Hippocampal formation (tissue), 2 donors: ENCODE results near the gene TMEM107.
"Not testable (repeated sequence)": the region's sequence is repeated elsewhere in the genome, so short reads cannot be mapped to it uniquely, and the experiment has no call there.

ENCODE experiments used
- DNase-seq, 2 donors: peaks; one replicate each; lab custom pipeline; 2025; lab: John Stamatoyannopoulos, UW

TMEM107 gene

DNA sequence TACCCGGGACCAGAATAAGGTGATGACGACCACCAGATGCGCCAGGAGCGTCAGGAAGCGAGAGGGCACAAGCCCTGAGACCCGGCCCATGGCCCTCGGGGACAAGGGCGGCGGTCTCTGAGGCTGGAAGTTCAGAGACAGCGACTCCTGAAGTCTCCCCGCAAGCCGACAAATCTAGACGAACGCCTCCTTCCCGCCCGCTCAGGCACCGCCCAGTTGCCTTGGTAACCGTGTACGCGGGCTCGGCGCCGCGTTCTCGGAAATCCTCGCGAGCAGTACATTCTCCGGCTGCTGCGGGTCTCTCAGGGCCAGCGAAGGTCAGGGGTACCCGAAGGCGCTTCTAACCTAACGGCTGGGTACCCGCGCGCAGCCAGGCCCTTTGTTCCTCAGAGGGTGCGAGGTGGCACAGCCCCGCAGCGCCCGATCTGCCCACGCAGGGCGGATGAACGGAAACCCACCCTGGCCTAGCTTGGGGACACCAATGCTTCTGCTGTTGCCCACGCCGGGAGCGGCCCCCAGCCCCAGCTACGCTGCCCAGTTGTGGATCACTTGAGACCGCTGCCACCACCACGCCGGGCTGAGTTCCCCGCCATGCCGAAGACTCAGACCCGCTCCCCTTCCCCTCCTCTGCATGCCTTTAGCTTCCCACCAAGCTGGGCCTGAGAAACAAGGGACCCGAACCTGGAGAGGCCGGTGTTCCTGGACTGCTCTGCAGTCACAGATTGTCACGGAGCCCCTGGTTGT is at the start of gene TMEM107:
TMEM107 (minus strand) TSS at position 184 of the 744 bp plus-strand sequence; CDS start at position 90, 94 bp downstream.
- DNase-seq, result peak; percentile 52 to 69

DNA sequence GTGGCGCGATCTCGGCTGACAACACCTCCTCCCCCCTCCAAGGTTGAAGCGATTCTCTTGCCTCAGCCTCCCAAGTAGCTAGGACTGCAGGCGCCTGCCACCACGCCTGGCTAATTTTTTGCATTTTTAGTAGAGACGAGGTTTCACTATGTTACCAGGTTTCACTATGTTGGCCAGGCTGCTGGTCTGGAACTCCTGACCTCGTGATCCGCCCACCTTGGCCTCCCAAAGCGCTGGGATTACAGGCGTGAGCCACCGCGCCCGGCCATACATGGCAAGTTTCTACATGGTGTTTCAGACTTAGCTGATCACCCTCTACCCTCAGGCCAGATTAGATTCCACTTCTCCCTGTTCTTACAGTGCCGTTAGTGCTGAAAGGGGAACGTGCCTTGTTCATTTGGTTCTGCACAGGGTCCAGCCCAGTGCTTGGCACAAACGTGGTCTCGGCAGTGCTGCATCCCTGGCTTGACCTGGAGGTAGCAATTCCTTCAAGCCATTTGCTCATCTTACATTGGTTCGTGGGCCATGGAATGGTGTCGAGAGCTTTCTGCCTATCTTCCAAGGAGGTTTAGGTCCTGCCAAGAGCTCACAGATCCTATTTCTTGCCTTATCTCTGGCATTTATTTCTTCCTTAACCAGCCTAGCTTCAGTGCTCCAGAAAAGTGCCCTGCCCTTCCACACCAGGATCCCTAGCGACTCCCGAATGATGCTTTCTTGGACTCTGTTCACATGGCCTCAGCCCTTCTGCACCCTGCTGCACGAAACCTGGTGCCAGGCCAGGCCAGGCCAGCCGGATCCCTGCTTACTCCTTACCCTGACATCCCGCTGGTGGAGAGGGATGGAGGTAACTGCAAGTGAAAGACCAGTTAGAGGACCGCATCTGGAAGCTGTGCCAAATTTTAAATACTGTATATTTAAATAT is 49.0 kb upstream of the TMEM107 start:
- DNase-seq, result no peak

DNA sequence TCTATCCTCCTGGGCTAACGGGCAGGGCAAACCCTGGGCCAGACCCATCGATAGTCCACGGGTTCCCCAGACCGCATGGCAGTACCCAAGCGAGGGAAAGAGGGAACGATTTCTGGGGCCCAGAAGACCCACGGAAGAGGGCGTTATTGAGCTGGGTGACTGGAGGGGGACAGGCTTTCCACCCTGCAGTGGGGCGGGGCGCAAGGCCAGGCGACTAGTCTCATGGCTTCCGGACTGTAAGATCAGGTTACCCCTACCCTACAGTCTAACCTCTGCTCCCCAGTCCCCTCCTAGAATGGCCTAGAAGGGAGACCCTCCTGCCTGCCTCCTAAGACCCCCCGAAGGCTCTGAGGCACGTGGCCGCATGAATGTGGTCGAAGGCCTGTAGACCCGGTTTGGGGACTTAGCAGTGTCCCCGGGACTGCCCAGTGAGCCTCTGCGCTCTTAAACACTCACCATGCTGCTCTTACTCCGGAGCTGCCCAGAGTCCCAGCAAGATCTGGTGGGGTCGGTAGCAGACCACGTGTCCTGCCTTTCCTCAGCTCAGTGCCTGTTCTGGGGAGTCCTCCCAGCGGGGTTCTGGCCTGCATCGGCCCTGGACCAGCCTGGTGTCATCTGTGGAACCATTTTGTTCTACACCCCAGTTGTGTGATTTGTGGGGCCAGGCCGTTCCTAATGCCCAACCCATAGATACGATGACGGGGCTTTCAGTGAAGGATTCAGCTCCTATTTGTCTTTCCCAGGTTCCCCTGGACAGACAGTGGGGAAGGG is 47.4 kb upstream of the TMEM107 start:
- DNase-seq, result peak in 1 of 2 donors; percentile 67

DNA sequence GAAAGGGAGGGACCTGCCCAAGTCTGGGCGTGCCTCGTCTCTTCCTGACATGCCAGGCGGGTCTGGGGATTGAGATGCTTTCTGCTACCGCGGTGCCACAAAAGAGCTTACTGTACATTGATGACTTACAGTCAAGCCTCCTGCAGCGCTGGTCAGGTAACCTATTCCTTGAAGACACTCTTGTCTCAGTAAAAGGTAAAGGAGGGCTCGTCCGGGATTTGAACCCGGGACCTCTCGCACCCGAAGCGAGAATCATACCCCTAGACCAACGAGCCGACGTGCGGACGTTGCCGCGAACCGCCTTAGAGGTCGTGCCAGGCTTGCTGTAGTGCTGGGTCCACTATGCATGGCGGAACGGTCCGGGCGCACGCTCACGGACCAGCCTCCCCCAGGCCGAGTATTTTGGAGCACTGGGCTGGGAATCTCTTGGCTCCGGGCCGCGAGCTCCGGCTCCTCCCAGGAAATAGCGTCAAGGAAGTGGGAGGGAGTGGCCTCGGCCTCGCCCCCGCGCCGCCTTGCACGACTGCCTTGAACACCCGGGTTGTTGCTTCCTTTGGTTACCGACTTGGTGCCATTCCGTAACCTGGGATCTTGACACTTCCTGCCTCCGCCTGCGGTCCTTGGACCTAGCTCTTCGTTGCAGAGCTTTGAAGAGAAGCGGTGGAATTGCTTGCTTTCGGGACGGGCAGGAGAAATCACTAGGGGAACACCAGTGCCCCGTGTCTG is 46.6 kb upstream of the TMEM107 start:
- peak; percentile 88 for DNase-seq

DNA sequence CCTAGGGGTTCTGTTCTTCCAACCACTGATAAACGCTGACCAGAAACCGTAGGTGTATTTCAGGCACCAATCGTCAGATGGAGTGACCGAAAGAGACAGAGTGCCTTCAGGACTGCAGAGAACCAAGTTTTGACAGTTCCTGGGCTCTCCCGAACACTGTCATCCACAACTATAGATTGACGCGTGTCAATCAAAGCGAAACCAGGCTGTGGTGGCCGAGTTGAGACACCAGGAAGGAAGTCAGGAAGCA is 46.1 kb upstream of the TMEM107 start:
- DNase-seq, result peak in 1 of 2 donors; percentile 74

DNA sequence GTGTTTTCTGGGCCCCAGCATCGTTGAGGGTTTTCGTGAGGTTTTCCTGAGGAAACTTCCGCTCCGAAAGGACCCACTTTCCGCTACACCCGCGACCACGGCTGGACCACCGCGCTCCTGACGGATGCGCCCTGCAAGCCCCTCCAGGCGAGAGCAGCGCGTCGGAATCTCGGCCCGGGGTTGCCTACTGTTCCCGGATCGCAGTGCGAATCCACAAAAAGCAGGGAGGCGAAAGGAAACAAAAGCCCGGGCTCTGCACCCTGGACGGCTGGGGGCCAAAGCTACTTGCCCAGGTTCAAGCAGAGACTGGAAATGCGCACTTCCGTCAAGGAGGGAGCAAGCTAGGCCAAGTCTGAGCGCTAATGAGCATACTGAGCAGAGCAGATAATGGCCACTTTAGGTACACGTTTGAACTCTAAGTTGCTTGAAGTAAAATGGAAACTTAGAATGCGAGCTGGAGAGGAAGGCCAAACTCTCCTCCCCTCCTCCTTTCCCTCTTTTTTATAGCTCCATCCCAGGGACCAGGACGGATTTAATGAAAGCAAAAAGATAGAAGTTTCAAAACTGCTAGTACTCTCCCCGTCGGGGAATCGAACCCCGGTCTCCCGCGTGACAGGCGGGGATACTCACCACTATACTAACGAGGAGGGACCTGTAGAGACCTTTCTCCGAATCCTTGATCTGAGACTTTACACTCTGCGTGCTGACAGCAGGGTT is 45.6 kb upstream of the TMEM107 start:
- peak; percentile 81 to 89 for DNase-seq

DNA sequence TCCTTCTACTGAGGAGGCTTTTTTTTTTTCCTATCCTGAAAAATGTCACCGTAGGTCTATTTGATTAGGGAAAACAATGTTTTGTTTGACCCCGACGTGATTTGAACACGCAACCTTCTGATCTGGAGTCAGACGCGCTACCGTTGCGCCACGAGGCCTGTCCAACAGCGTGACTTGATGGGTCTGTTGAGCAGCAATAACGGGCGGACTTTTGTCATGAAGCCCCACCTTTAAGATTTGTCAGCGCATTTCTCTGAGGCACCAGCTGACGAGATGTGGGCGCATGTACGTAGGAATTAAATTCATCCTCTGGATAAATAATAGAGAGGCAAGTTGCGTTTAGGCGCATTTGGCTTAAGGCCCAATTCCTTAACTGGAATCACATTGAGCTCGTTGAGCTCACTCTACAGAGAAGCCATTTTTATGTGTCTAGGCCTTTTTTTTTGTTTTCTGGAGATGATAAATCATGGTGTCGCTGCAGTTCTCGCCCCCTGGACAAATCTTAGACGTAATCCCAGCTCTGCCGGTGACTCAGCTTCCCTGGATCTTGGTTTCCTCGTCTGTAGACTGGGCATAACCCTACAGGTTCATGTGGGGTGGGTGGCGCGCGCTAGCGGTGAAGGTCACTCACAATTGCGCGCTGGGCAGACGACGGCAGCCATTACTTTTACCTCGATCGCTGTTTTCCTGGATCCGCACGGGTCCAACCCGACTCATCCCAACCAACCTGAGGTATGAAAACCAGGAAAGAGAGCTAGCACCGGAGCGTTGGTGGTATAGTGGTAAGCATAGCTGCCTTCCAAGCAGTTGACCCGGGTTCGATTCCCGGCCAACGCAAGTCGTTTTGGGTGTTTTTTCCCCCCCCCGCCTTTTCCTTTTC is 44.8 kb upstream of the TMEM107 start:
- peak; percentile 81 to 89 for DNase-seq

DNA sequence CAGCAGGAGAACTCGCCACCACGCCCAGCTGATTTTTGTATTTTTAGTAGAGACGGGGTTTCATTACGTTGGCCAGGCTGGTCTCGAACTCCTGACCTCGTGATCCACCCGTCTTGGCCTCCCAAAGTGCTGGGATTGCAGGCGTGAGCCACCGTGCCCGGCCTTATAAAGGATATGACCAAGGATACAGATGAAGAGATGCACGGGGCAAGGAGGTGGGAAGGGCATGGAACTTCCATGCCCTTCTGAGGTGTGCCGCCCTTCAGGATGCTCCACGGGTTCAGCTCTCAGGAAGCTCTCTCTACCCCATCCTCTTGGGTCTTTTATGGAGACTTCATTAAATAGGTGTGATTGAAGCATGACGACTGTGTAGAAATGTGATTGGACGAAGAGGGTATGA is 37.8 kb upstream of the TMEM107 start:
- DNase-seq, result not testable (repeated sequence)

DNA sequence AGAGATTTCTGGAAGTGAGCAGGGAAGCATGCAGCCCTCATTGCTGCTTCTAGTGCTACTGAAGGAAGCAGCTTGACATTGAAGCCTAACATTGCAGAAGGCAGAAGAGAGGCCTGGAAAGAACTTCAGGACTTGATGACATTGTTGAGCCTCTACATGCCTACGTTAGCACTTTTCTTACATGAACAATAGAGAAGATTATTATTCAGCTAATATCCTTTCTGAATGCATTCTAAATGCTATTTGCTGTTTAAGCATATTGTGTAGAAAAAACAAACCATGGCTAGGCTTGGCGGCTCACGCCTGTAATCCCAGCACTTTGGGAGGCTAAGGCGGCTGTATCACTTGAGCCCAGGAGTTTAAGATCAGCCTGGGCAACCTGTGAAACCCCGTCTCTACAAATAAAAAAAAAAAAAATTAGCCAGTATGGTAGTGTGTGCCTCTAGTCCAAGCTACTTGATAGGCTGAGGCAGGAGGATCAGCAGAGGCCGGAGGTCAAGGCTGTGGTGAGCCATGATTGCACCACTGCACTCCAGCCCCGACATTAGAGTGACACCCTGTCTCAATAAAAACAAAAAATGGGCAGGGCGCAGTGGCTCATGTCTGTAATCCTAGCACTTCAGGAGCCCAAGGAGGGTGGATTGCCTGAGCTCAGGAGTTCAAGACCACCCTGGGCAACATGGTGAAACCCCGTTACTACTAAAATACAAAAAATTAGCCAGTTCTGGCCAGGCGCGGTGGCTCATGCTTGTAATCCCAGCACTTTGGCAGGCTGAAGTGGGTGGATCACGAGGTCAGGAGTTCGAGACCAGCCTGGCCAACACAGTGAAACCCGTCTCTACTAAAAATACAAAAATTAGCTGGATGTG is 36.4 kb upstream of the TMEM107 start:
- DNase-seq, result no peak

DNA sequence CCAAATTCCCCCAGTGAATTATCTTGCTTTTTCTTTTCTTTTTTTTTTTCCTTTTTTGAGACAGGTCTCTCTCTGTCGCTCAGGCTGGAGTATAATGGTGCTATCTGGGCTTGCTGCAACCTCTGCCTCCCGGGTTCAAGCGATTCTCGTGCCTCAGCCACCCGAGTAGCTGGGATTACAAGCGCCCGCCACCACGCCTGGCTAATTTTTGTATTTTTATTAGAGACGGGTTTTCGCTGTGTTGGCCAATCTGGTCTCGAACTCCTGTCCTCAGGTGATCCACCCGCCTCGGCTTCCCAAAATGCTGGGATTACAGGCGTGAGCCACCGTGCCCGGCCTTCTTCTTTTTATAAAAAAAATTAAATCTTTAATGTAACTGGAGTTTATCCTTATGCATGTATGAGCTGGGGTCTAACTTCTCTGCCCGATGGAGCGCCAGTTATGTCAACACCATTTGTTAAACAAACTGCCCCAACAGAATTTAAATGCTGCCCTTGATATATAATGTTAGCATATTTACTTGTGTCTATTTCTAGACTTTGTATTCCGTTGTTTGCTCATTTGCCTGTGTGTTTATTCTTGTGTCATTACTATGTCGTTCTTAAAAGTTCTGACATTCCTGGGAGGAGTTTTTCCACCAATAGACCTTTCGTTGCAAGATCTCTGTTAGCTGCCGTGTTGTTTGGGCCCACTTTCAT is 34.7 kb upstream of the TMEM107 start:
- no peak for DNase-seq

DNA sequence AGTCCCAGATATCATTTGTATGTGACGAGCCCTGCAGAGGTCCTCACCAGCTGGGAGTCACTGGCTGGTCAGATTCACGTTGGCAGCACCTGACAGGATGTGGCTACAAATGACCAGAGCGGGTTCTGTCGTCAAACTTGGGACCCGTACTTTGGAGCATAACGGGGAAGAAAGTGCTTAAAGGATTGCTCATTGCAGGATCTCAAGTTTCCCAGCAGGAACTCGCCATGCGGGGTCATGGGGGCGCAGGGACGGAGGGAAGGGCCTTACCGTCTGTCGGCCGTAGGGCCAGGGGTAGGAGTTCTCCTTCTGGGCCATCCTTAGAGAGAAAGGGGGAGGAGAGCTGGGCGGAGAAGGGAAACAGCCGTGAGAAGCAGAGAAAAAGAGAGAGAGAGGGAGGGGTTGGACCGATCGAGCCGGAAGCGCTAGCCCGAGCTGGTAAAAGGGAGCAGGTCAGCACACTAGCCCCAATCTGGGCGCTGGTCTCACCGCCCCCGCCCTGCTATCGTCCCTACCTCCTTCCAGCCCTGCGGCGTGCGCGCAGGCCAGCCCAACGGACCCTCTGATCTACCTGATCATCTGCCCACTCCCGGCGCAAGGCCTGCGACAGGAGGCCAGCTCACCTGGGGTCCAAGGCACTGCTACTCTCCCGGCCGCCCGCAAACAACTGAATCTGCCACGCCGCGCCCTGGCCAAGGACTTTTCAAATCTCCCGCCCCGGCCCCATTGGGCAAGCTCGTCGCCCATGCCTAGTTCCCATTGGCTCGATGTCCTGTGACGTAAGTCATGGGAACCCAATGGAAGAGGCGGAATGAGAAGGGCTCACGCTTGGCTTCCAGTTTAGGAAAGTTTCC is 34.0 kb upstream of the TMEM107 start, which contains the start of gene AURKB:
AURKB (minus strand) TSS at position 669 of the 854 bp plus-strand sequence; CDS start at position 318, 351 bp downstream.
- DNase-seq, result peak; percentile 84 to 87

DNA sequence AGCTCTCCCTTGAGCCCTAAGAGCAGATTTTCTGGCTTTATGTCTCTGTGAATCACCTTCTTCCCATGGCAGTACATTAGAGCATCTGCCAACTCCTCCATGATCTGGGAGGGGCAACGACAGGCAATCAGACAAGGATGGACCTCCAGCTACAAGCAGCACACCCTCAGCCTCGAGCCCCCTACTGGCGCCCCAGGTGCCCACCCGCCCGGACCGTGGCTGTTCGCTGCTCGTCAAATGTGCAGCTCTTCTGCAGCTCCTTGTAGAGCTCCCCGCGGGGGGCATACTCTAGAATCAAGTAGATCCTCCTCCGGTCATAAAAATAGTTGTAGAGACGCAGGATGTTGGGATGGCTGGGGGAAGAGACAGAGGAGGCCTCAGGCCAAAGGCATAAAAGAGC is 30.4 kb upstream of the TMEM107 start:
- no peak for DNase-seq

DNA sequence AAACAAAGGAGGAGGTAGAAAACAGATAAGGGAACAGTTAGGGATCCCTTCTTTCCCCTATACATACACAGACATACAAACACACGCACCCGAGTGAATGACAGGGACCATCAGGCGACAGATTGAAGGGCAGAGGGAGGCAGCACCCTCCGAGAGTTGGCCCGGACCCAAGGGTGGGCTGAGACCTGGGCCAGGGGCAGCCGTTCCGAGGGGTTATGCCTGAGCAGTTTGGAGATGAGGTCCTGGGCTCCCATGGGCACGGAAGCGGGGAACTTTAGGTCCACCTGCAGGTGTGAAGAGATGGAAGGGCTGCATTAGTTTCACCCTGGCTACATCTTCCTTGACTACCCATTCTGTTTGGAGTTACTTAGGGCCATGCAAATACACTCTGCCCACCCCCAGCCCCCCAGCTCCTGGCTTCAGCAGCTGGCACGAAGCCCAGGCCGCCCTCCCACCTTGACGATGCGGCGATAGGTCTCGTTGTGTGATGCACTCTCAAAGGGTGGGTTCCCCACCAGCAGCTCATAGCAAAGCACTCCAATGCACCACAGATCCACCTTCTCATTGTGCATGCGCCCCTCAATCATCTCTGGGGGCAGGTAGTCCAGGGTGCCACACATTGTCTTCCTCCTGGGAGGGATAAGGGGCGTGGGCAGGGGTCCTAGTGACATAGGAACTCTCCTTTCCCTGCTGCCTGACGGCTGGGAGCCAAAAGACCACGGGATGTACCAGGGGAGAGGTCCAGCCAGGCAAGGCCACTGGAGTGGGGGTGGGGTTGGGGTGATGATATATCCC is 28.8 kb upstream of the TMEM107 start:
- no peak for DNase-seq

DNA sequence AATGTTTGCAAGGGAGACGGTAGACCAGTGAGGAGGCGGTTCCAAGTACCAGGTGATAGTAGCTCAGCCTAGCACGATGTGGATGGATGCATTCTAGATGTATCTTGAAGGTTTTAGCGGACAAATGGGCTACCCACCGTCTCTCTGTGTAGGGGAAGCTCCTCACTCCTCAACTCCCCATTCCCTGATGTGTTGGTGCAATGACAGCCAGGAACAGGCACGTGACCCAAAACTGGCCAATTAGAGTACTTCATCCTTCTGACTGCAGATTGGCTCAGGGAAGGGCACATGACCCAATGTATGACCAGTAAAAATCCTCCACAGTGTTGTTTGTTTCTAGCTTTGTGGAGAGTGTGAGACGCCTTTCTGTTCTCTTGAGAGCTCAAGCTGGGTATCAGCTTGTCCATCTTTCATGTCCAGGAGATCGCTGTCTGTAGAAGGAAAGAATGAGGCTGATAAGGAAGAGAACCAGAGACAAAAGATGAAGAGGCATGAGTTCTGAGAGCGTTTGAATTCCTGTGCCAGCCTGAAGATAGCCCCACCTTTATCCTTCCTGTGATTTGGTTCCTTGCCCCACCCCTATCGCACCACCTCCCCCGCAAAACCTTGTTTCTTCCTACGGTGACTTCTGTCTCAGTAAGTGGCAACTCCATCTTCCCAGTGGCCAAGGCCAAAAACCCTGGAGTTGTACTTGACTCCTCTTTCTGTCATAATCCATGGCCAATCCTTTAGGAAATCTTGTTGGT is 16.1 kb upstream of the TMEM107 start:
- peak; percentile 92 to 98 for DNase-seq

DNA sequence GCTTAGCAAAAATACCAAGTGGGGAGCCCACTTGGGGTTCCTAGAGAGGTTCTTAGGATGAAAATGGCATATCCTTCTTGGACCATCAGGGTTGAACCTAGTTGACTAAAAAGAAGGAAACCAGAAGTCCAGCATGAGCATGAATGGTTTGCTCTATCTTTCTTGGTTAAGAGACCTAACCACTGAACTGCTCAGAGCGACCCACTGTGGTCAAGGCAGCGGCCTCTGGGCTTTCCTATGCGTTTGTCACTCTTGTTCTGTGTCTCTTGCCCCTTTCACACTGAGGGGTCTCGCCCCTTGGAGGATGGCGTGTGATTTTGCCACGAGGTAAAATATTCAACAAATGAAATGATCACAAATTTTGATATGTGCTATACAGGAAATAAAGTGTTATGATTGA is 14.3 kb upstream of the TMEM107 start:
- DNase-seq, result no peak
